Measurements from ENCODE around the gene MLIP. TPM values are rescaled to one million over a fixed set of nuclear protein-coding genes. Genes with fewer than 3 reads are reported as not detected.

The MLIP gene
- total RNA-seq, 1 experiment from 2014 or later, result not detected

- no peaks in the 10 kb centered on the region for H3K4me1 ChIP-seq (ENCODE audit: control insufficient read depth, insufficient read depth, low read length)
- H3K27me3 ChIP-seq (ENCODE audit: control insufficient read depth, insufficient read depth, low read length), result no peaks in the 10 kb centered on the region
- ChIA-PET CTCF (no interaction called here), POLR2A (no interaction called here)
- H3K27ac ChIP-seq (ENCODE audit: low read length), result no peak overlapping the region
- BruUV-seq (replicated peaks), result no TSS peak
- DNase-seq (ENCODE audit: low read depth, low spot score) (no peak), ATAC-seq (no peak)
- TF ChIP-seq, protein P1, sequence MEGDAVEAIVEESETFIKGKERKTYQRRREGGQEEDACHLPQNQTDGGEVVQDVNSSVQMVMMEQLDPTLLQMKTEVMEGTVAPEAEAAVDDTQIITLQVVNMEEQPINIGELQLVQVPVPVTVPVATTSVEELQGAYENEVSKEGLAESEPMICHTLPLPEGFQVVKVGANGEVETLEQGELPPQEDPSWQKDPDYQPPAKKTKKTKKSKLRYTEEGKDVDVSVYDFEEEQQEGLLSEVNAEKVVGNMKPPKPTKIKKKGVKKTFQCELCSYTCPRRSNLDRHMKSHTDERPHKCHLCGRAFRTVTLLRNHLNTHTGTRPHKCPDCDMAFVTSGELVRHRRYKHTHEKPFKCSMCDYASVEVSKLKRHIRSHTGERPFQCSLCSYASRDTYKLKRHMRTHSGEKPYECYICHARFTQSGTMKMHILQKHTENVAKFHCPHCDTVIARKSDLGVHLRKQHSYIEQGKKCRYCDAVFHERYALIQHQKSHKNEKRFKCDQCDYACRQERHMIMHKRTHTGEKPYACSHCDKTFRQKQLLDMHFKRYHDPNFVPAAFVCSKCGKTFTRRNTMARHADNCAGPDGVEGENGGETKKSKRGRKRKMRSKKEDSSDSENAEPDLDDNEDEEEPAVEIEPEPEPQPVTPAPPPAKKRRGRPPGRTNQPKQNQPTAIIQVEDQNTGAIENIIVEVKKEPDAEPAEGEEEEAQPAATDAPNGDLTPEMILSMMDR (IDR thresholded peaks at IDR 0.05), result no peak
- TF ChIP-seq SIN3A (IDR thresholded peaks at IDR 0.05; ENCODE audit: borderline replicate concordance, insufficient read depth, low read depth, low read length), result no peak
- TF ChIP-seq POLR2AphosphoS5 (IDR thresholded peaks at IDR 0.05; ENCODE audit: low read depth, low read length), result no peak
- no peak for TF ChIP-seq TCF7L2 (IDR thresholded peaks at IDR 0.05; ENCODE audit: low read depth, low read length)
- TF ChIP-seq REST (IDR thresholded peaks at IDR 0.05; ENCODE audit: insufficient read depth in 1 of 2, low read depth in 2 of 2, low read length in 1 of 2), result no peak
- intact Hi-C loops (cut with micrococcal nuclease; ENCODE audit: unreplicated experiment) (no loop called here), in situ Hi-C loops (cut with HindIII; ENCODE audit: low pct_unique_long_range_greater_than_20kb, low sequenced_read_pairs) (no loop called here)
- H3K4me3 ChIP-seq (ENCODE audit: low read depth in 2 of 2, low read length in 2 of 2), result no peak overlapping the region
- no peaks in the 10 kb centered on the region for H3K36me3 ChIP-seq (ENCODE audit: control insufficient read depth, insufficient read depth, low read length)
- H3K9me3 ChIP-seq (ENCODE audit: control insufficient read depth, insufficient read depth, low read depth, low read length), result no peaks in the 10 kb centered on the region
Measured at GRCh38 chr6:54071821-54072340, 39.4 kb upstream of the MLIP start.

GRCh38 chr6:54072635-54073313 is 38.5 kb upstream of the MLIP start:
- Histone ChIP-seq H3K4me1 (ENCODE audit: control insufficient read depth, insufficient read depth, low read length) (no peaks in the 10 kb centered on the region), H3K27ac (ENCODE audit: low read length) (no peak overlapping the region), H3K36me3 (ENCODE audit: control insufficient read depth, insufficient read depth, low read length) (no peaks in the 10 kb centered on the region), H3K27me3 (ENCODE audit: control insufficient read depth, insufficient read depth, low read length) (no peaks in the 10 kb centered on the region), H3K4me3 (ENCODE audit: low read depth in 2 of 2, low read length in 2 of 2) (no peak overlapping the region), H3K9me3 (ENCODE audit: control insufficient read depth, insufficient read depth, low read depth, low read length) (no peaks in the 10 kb centered on the region)
- intact Hi-C loops (cut with micrococcal nuclease; ENCODE audit: unreplicated experiment), result no loop called here
- TF ChIP-seq SIN3A (IDR thresholded peaks at IDR 0.05; ENCODE audit: borderline replicate concordance, insufficient read depth, low read depth, low read length), result no peak
- no peak for TF ChIP-seq TCF7L2 (IDR thresholded peaks at IDR 0.05; ENCODE audit: low read depth, low read length)
- no peak for TF ChIP-seq REST (IDR thresholded peaks at IDR 0.05; ENCODE audit: insufficient read depth in 1 of 2, low read depth in 2 of 2, low read length in 1 of 2)
- TF ChIP-seq, protein P1 (IDR thresholded peaks at IDR 0.05), result no peak
- TF ChIP-seq POLR2AphosphoS5 (IDR thresholded peaks at IDR 0.05; ENCODE audit: low read depth, low read length), result no peak
- no peak for DNase-seq (ENCODE audit: low read depth, low spot score)
- ATAC-seq, result no peak
- in situ Hi-C loops (cut with HindIII; ENCODE audit: low pct_unique_long_range_greater_than_20kb, low sequenced_read_pairs), result no loop called here
- BruUV-seq (replicated peaks), result no TSS peak
- POLR2A ChIA-PET, result no interaction called here
- CTCF ChIA-PET, result no interaction called here
